OCI-LY7 (cell line): ENCODE measurements around the gene CALHM6. TPM values are rescaled to one million over a fixed set of nuclear protein-coding genes. Genes with fewer than 3 reads are reported as not detected.

Experiments used
- BruUV-seq: library from RNA; stranded (reverse); fragments of 400-500 nt; replicated peaks from 2 replicates; lab custom pipeline; 2021; lab: Mats Ljungman, UMichigan
- CTCF ChIA-PET: fragments of 300-600 bp; sonication (Branson Sonifier 250); formaldehyde crosslinking; loops from one replicate; lab custom pipeline; 2022; ENCODE audit warnings: antibody characterized with exemption; ENCODE audit not compliant: unreplicated experiment; lab: Charles Lee
- POLR2A ChIA-PET: fragments of 300-600 bp; sonication (Branson Sonifier 250); formaldehyde crosslinking; loops from one replicate; lab custom pipeline; 2022; ENCODE audit warnings: antibody characterized with exemption; lab: Charles Lee
- DNase-seq: peaks from one replicate; pipeline ENCODE4 v3.0.0-alpha.2; 2015; ENCODE audit warnings: low spot score
- H2AFZ ChIP-seq: fragments of 200-600 bp; sonication (generic), shearing (Covaris generic); 2 replicates; pipeline ENCODE4 v1.6.1; 2014; ENCODE audit warnings: mild to moderate bottlenecking, antibody characterized with exemption, low read length, moderate library complexity
- H3K27ac ChIP-seq: fragments of 200-600 bp; sonication (generic); 2 replicates; pipeline ENCODE4 v1.5.1; 2014; ENCODE audit warnings: mixed run types, low read depth, mild to moderate bottlenecking, moderate library complexity, low read length, inconsistent platforms; ENCODE audit not compliant: poor library complexity, severe bottlenecking
- H3K36me3 ChIP-seq: fragments of 200-600 bp; sonication (generic); 2 replicates; pipeline ENCODE4 v1.6.1; 2014; ENCODE audit warnings: mild to moderate bottlenecking, antibody characterized with exemption, low read length, moderate library complexity, mixed read lengths; ENCODE audit not compliant: insufficient read depth
- H3K4me1 ChIP-seq: fragments of 200-600 bp; sonication (generic); 2 replicates; pipeline ENCODE4 v1.5.1; 2014; ENCODE audit warnings: mild to moderate bottlenecking, low read length; ENCODE audit not compliant: insufficient read depth, poor library complexity, severe bottlenecking
- H3K4me2 ChIP-seq: fragments of 200-600 bp; sonication (generic); 2 replicates; pipeline ENCODE4 v1.6.1; 2014; ENCODE audit warnings: mild to moderate bottlenecking, low read length
- H3K4me3 ChIP-seq: fragments of 200-600 bp; sonication (generic); 2 replicates; pipeline ENCODE4 v1.5.1; 2014; ENCODE audit warnings: mild to moderate bottlenecking, low read depth, low read length; ENCODE audit not compliant: poor library complexity, severe bottlenecking
- H3K79me2 ChIP-seq: fragments of 200-600 bp; sonication (generic); 2 replicates; pipeline ENCODE4 v1.6.1; 2016; ENCODE audit warnings: low read depth, mild to moderate bottlenecking, low read length, moderate library complexity, mixed read lengths; ENCODE audit not compliant: insufficient read depth
- H3K9me2 ChIP-seq: fragments of 200-600 bp; sonication (generic); 2 replicates; pipeline ENCODE4 v1.6.1; 2016; ENCODE audit warnings: mild to moderate bottlenecking, low read length, mixed read lengths; ENCODE audit not compliant: insufficient read depth
- H3K9me3 ChIP-seq: fragments of 200-600 bp; sonication (generic); 2 replicates; pipeline ENCODE4 v1.6.1; 2014; ENCODE audit warnings: mild to moderate bottlenecking, mixed run types, low read length, mixed read lengths
- H4K20me1 ChIP-seq: fragments of 200-600 bp; sonication (generic); 2 replicates; pipeline ENCODE4 v1.6.1; 2014; ENCODE audit warnings: mild to moderate bottlenecking, antibody characterized with exemption, low read length, moderate library complexity, mixed read lengths; ENCODE audit not compliant: insufficient read depth
- EZH2phosphoT487 ChIP-seq: fragments of 200-600 bp; sonication (generic); IDR thresholded peaks from 2 replicates; pipeline ENCODE4 v1.6.1; 2018; ENCODE audit warnings: low read depth, borderline replicate concordance, mild to moderate bottlenecking, mixed run types, antibody characterized with exemption, low read length, moderate library complexity, mixed read lengths
- intact Hi-C: fragments of 100-400 bp; cut with micrococcal nuclease; formaldehyde crosslinking; loops from one replicate; pipeline ENCODE4 v1.10.0; 2022; ENCODE audit not compliant: unreplicated experiment
- total RNA-seq, 2 experiments: library from RNA; depleted of rRNA in 1 of 2; stranded (reverse); fragments of >200 nt in 1 of 2; shearing (Covaris generic) in 1 of 2; gene quantifications; 2 replicates each; pipeline ENCODE4 v1.2.3, GENCODE V29; 2014 to 2022
- TF ChIP-seq, protein P1 (sequence below): fragments of 200-600 bp; sonication (generic); conservative IDR thresholded peaks from 2 replicates; pipeline ENCODE4 v1.5.1; 2014; ENCODE audit warnings: mild to moderate bottlenecking, antibody characterized with exemption, low read length, moderate library complexity, mixed read lengths

Gene CALHM6
- total RNA-seq, 2 experiments from 2014 or later: 1.8 TPM; not detected in 1

DNA sequence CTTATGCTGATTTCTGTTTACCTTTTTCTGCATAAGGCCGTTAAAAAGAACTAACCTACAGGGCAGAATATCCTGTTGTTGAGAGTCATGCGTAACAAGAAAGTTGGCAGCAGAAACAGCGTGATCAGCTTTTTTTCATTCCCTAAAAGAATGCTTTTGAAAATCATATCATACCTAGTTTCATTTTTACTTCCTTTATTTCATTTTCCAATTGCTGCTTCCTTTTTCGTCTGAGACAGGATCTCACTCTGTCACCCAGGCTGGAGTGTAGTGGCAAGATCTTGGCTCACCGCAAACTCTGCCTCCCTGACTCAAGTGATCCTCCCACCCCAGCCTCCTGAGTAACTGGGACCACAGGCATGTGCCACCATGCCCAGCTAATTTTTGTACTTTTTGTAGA lies 4.1 kb downstream of the CALHM6 start:
- no peaks in the 10 kb centered on the region for H3K9me2 ChIP-seq
- no peaks in the 10 kb centered on the region for H3K79me2 ChIP-seq
- no peak for TF ChIP-seq EZH2phosphoT487
- TF ChIP-seq, protein P1, sequence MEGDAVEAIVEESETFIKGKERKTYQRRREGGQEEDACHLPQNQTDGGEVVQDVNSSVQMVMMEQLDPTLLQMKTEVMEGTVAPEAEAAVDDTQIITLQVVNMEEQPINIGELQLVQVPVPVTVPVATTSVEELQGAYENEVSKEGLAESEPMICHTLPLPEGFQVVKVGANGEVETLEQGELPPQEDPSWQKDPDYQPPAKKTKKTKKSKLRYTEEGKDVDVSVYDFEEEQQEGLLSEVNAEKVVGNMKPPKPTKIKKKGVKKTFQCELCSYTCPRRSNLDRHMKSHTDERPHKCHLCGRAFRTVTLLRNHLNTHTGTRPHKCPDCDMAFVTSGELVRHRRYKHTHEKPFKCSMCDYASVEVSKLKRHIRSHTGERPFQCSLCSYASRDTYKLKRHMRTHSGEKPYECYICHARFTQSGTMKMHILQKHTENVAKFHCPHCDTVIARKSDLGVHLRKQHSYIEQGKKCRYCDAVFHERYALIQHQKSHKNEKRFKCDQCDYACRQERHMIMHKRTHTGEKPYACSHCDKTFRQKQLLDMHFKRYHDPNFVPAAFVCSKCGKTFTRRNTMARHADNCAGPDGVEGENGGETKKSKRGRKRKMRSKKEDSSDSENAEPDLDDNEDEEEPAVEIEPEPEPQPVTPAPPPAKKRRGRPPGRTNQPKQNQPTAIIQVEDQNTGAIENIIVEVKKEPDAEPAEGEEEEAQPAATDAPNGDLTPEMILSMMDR: no peak
- H3K27ac ChIP-seq: no peak overlapping the region
- DNase-seq: peak; percentile 5
- CTCF ChIA-PET: no interaction called here
- BruUV-seq: no TSS peak
- no peaks in the 10 kb centered on the region for H4K20me1 ChIP-seq
- H3K4me1 ChIP-seq: peaks cover 5% of the 10 kb centered on the region
- intact Hi-C loops: no loop called here
- no peaks in the 10 kb centered on the region for H3K36me3 ChIP-seq
- H2AFZ ChIP-seq: no peak overlapping the region
- no peak overlapping the region for H3K4me2 ChIP-seq
- POLR2A ChIA-PET: no interaction called here
- no peak overlapping the region for H3K4me3 ChIP-seq
- no peaks in the 10 kb centered on the region for H3K9me3 ChIP-seq

- ChIA-PET POLR2A (interaction anchor here (0.7 kb wide), 1 partner anchor 33 kb away, joined by 4 read pairs; no protein-coding TSS in a partner anchor), CTCF (no interaction called here)
- Histone ChIP-seq H3K4me3 (no peak overlapping the region), H3K79me2 (no peaks in the 10 kb centered on the region), H3K4me2 (no peak overlapping the region), H3K4me1 (peaks cover 5% of the 10 kb centered on the region), H3K9me3 (no peaks in the 10 kb centered on the region), H4K20me1 (no peaks in the 10 kb centered on the region), H3K9me2 (no peaks in the 10 kb centered on the region), H3K36me3 (no peaks in the 10 kb centered on the region), H2AFZ (no peak overlapping the region), H3K27ac (no peak overlapping the region)
- intact Hi-C loops: no loop called here
- TF ChIP-seq, protein P1: no peak
- TF ChIP-seq EZH2phosphoT487: no peak
- no TSS peak for BruUV-seq
- no peak for DNase-seq
Observed at GRCh38 chr6:116467096-116467495, 5.9 kb downstream of the CALHM6 start.

DNA sequence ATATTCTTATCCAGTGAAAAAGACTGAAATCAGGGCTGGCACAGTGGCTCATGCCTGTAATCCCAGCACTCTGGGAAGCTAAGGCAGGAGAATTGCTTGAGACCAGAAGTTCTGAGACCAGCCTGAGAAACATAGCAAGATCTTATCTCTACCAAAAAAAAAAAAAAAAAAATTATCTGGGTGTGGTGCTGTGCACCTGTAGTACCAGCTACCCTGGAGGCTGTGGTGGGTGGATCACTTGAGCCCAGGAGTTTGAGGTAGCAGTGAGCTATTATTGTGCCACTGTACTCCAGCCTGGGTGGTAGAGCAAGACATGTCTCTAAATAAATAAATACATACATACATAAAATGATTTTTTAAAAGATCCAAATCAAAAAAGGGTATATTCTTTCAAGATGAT lies 6.3 kb downstream of the CALHM6 start:
- intact Hi-C loops: no loop called here
- Histone ChIP-seq H3K4me3 (no peak overlapping the region), H3K36me3 (no peaks in the 10 kb centered on the region), H3K4me1 (peaks cover 5% of the 10 kb centered on the region), H3K4me2 (no peak overlapping the region), H2AFZ (no peak overlapping the region), H3K9me3 (no peaks in the 10 kb centered on the region), H4K20me1 (no peaks in the 10 kb centered on the region), H3K27ac (no peak overlapping the region), H3K79me2 (no peaks in the 10 kb centered on the region), H3K9me2 (no peaks in the 10 kb centered on the region)
- TF ChIP-seq, protein P1: no peak
- TF ChIP-seq EZH2phosphoT487: no peak
- CTCF ChIA-PET: no interaction called here
- DNase-seq: no peak
- POLR2A ChIA-PET: interaction anchor here (0.7 kb wide), 1 partner anchor 33 kb away, joined by 4 read pairs; no protein-coding TSS in a partner anchor
- BruUV-seq: no TSS peak
